Neutrophil (primary cell): ENCODE results near the gene LGALSL.

Source experiments
- H3K27ac ChIP-seq: fragments of 200-600 bp; sonication (generic); 2 replicates; pipeline ENCODE4 v1.5.1; 2016; ENCODE audit warnings: mild to moderate bottlenecking, moderate library complexity
- H3K27me3 ChIP-seq: fragments of 200-600 bp; sonication (generic); 2 replicates; pipeline ENCODE4 v1.6.0; 2016; ENCODE audit warnings: mild to moderate bottlenecking
- H3K36me3 ChIP-seq: fragments of 200-600 bp; sonication (generic); 2 replicates; pipeline ENCODE4 v1.5.1; 2017
- H3K4me1 ChIP-seq, 2 experiments: fragments of 200-600 bp in 1 of 2; sonication (generic) in 1 of 2; 1 replicate in 1 of 2; 2 replicates in 1 of 2; pipeline versions ENCODE4 v1.5.1 to v1.6.1; 2013 to 2016; ENCODE audit warnings: low read depth in 1 of 2, low read length in 1 of 2, mild to moderate bottlenecking in 1 of 2, moderate library complexity in 1 of 2; ENCODE audit not compliant: control insufficient read depth in 1 of 2, insufficient read depth in 1 of 2
- H3K4me3 ChIP-seq, 2 experiments: fragments of 200-600 bp in 1 of 2; sonication (generic) in 1 of 2; 1 replicate in 1 of 2; 2 replicates in 1 of 2; pipeline ENCODE4 v1.5.1; 2013 to 2016; ENCODE audit warnings: low read depth in 1 of 2, low read length in 1 of 2, mild to moderate bottlenecking in 1 of 2, moderate library complexity in 1 of 2
- H3K9me3 ChIP-seq: fragments of 200-600 bp; sonication (generic); 2 replicates; pipeline ENCODE4 v1.5.1; 2016
- CTCF ChIP-seq: fragments of 200-600 bp; sonication (generic); IDR thresholded peaks from 2 replicates; pipeline ENCODE4 v1.5.1; 2016; ENCODE audit warnings: antibody characterized with exemption

The LGALSL gene

GRCh38 chr2:64501946-64502345, 48.0 kb downstream of the LGALSL start:
- H3K27me3 ChIP-seq: peaks cover 18% of the 10 kb centered on the region
- no peak for TF ChIP-seq CTCF
- no peak overlapping the region for H3K4me3 ChIP-seq
- no peak overlapping the region for H3K27ac ChIP-seq
- no peaks in the 10 kb centered on the region for H3K36me3 ChIP-seq
- H3K9me3 ChIP-seq: no peaks in the 10 kb centered on the region
- H3K4me1 ChIP-seq: peaks cover 0 to 6% of the 10 kb centered on the region in 2 experiments

GRCh38 chr2:64502860-64503259, 48.9 kb downstream of the LGALSL start:
- peaks cover 14% of the 10 kb centered on the region for H3K27me3 ChIP-seq
- no peak for TF ChIP-seq CTCF

GRCh38 chr2:64504774-64505720, 51.1 kb downstream of the LGALSL start:
- TF ChIP-seq CTCF: no peak
- peaks cover 6% of the 10 kb centered on the region for H3K27me3 ChIP-seq
- peaks cover 0 to 6% of the 10 kb centered on the region in 2 experiments for H3K4me1 ChIP-seq
- no peaks in the 10 kb centered on the region for H3K9me3 ChIP-seq
- no peak overlapping the region for H3K27ac ChIP-seq
- no peaks in the 10 kb centered on the region for H3K36me3 ChIP-seq
- H3K4me3 ChIP-seq: no peak overlapping the region

More at GRCh38 chr2:64502860-64503259, 48.9 kb downstream of the LGALSL start:
- H3K4me1 ChIP-seq: peaks cover 0 to 6% of the 10 kb centered on the region in 2 experiments
- no peaks in the 10 kb centered on the region for H3K36me3 ChIP-seq
- no peak overlapping the region for H3K27ac ChIP-seq
- no peak overlapping the region for H3K4me3 ChIP-seq
- H3K9me3 ChIP-seq: no peaks in the 10 kb centered on the region

- Histone ChIP-seq H3K36me3 (no peaks in the 10 kb centered on the region), H3K9me3 (no peaks in the 10 kb centered on the region), H3K4me3 (no peak overlapping the region), H3K4me1 (peaks cover 0 to 6% of the 10 kb centered on the region in 2 experiments), H3K27me3 (no peaks in the 10 kb centered on the region), H3K27ac (no peak overlapping the region)
- no peak for TF ChIP-seq CTCF
These were observed 52.7 kb downstream of the LGALSL start for GRCh38 chr2:64506686-64507085.
